Thymus (tissue), 11 donors: ENCODE data around the gene ROBO2. TPM values are rescaled to one million over a fixed set of nuclear protein-coding genes. Genes with fewer than 3 reads are reported as not detected.

Source experiments
- DNase-seq, 9 donors: peaks; one replicate each; pipeline ENCODE4 v3.0.0-alpha.2; 2013; ENCODE audit warnings: low spot score in 9 of 9, low read depth in 6 of 9, missing footprints in 1 of 9
- H3K27ac ChIP-seq, 2 donors: one replicate each; pipeline ENCODE4 v1.5.1; 2013; ENCODE audit warnings: control low read depth in 1 of 2, low read depth in 1 of 2, low read length in 1 of 2, mild to moderate bottlenecking in 1 of 2, moderate library complexity in 1 of 2
- H3K27me3 ChIP-seq, 2 donors: one replicate each; pipeline ENCODE4 v1.5.1; 2013; ENCODE audit warnings: low read length in 1 of 2; ENCODE audit not compliant: control insufficient read depth in 2 of 2, insufficient read depth in 1 of 2
- H3K36me3 ChIP-seq, 2 donors: one replicate each; pipeline ENCODE4 v1.5.1; 2013; ENCODE audit warnings: low read length in 1 of 2, mild to moderate bottlenecking in 1 of 2, moderate library complexity in 1 of 2; ENCODE audit not compliant: control insufficient read depth in 2 of 2, insufficient read depth in 2 of 2
- H3K4me1 ChIP-seq, 2 donors: one replicate each; pipeline ENCODE4 v1.5.1; 2013; ENCODE audit warnings: low read length in 2 of 2; ENCODE audit not compliant: control insufficient read depth in 2 of 2, insufficient read depth in 2 of 2
- H3K4me3 ChIP-seq, 2 donors: one replicate each; pipeline ENCODE4 v1.5.1; 2013; ENCODE audit warnings: low read length in 2 of 2, control low read depth in 1 of 2, mild to moderate bottlenecking in 1 of 2
- H3K9me3 ChIP-seq, 2 donors: one replicate each; pipeline ENCODE4 v1.5.1; 2013; ENCODE audit warnings: low read length in 1 of 2, mild to moderate bottlenecking in 1 of 2; ENCODE audit not compliant: control insufficient read depth in 2 of 2, insufficient read depth in 1 of 2
- WGBS: extraction: QIAGEN DNeasy Blood & Tissue Kit; methylation state at CpG from one replicate; pipeline ENCODE4 v1.1.7; 2013; 5-methylcytosine and 5-hydroxymethylcytosine counted together
- polyA plus RNA-seq: library from polyadenylated mRNA; stranded (reverse); fragments of 200-250 nt; gene quantifications from one replicate; pipeline ENCODE4 v1.2.3, GENCODE V29; 2013
- total RNA-seq: library from RNA; stranded (reverse); fragments of 120-200 nt; gene quantifications from one replicate; pipeline ENCODE4 v1.2.4, GENCODE V29; 2013
- donor health status: healthy.

Gene ROBO2
- total and polyA plus RNA-seq, 2 donors: 2.6 to 9.3 TPM

GRCh38 chr3:77549034-77549433 is 509.1 kb downstream of the ROBO2 start:
- Histone ChIP-seq H3K4me1 (no peaks in the 10 kb centered on the region), H3K27ac (no peak overlapping the region), H3K27me3 (no peaks in the 10 kb centered on the region), H3K9me3 (no peaks in the 10 kb centered on the region), H3K4me3 (no peak overlapping the region), H3K36me3 (no peaks in the 10 kb centered on the region)
- 87% methylated on average over 5 of the region's 5 CpGs for WGBS
- DNase-seq: no peak

- 89% methylated on average over 1 of the region's 1 CpG for WGBS
- no peak overlapping the region for H3K27ac ChIP-seq
These were observed 513.3 kb downstream of the ROBO2 start for GRCh38 chr3:77553240-77553639.

GRCh38 chr3:77562089-77562488 is 522.2 kb downstream of the ROBO2 start:
- WGBS: 91% methylated on average over 2 of the region's 2 CpGs
- DNase-seq: no peak
- Histone ChIP-seq H3K27ac (no peak overlapping the region), H3K4me3 (no peak overlapping the region), H3K4me1 (no peaks in the 10 kb centered on the region), H3K9me3 (no peaks in the 10 kb centered on the region), H3K36me3 (no peaks in the 10 kb centered on the region), H3K27me3 (no peaks in the 10 kb centered on the region)

More at GRCh38 chr3:77553240-77553639, 513.3 kb downstream of the ROBO2 start:
- no peaks in the 10 kb centered on the region for H3K36me3 ChIP-seq
- DNase-seq: no peak
- no peaks in the 10 kb centered on the region for H3K9me3 ChIP-seq
- no peaks in the 10 kb centered on the region for H3K27me3 ChIP-seq
- H3K4me3 ChIP-seq: no peak overlapping the region
- H3K4me1 ChIP-seq: no peaks in the 10 kb centered on the region

GRCh38 chr3:77563012-77563411 is 523.1 kb downstream of the ROBO2 start:
- no peaks in the 10 kb centered on the region for H3K27me3 ChIP-seq
- no peak overlapping the region for H3K4me3 ChIP-seq
- WGBS: 87% methylated on average over 1 of the region's 1 CpG
- H3K36me3 ChIP-seq: no peaks in the 10 kb centered on the region
- H3K27ac ChIP-seq: no peak overlapping the region
- H3K4me1 ChIP-seq: no peaks in the 10 kb centered on the region
- no peak for DNase-seq
- H3K9me3 ChIP-seq: no peaks in the 10 kb centered on the region

- no peaks in the 10 kb centered on the region for H3K4me1 ChIP-seq
- no peak overlapping the region for H3K27ac ChIP-seq
- no peaks in the 10 kb centered on the region for H3K27me3 ChIP-seq
- no peaks in the 10 kb centered on the region for H3K36me3 ChIP-seq
- no peaks in the 10 kb centered on the region for H3K9me3 ChIP-seq
- no peak for DNase-seq
- WGBS: 86% methylated on average over 6 of the region's 6 CpGs
- H3K4me3 ChIP-seq: no peak overlapping the region
These were observed 526.2 kb downstream of the ROBO2 start for GRCh38 chr3:77566055-77566454.

GRCh38 chr3:77571971-77572715 is 532.2 kb downstream of the ROBO2 start:
- no peak for DNase-seq
- H3K27ac ChIP-seq: no peak overlapping the region
- no peaks in the 10 kb centered on the region for H3K9me3 ChIP-seq
- H3K36me3 ChIP-seq: no peaks in the 10 kb centered on the region
- H3K4me3 ChIP-seq: no peak overlapping the region
- WGBS: 90% methylated on average over 5 of the region's 5 CpGs
- H3K4me1 ChIP-seq: no peaks in the 10 kb centered on the region
- no peaks in the 10 kb centered on the region for H3K27me3 ChIP-seq

- H3K36me3 ChIP-seq: no peaks in the 10 kb centered on the region
- 30% methylated on average over 3 of the region's 3 CpGs for WGBS
These were observed 537.4 kb downstream of the ROBO2 start for GRCh38 chr3:77577264-77577663.

GRCh38 chr3:77586216-77586615 is 546.3 kb downstream of the ROBO2 start:
- WGBS: 96% methylated on average over 4 of the region's 4 CpGs
- no peaks in the 10 kb centered on the region for H3K36me3 ChIP-seq

More at GRCh38 chr3:77577264-77577663, 537.4 kb downstream of the ROBO2 start:
- no peak for DNase-seq
- no peaks in the 10 kb centered on the region for H3K4me1 ChIP-seq
- no peak overlapping the region for H3K27ac ChIP-seq
- H3K27me3 ChIP-seq: no peaks in the 10 kb centered on the region
- H3K9me3 ChIP-seq: no peaks in the 10 kb centered on the region
- no peak overlapping the region for H3K4me3 ChIP-seq

GRCh38 chr3:77588863-77589262 is 549.0 kb downstream of the ROBO2 start:
- H3K4me3 ChIP-seq: no peak overlapping the region
- WGBS: 94% methylated on average over 3 of the region's 3 CpGs

More at GRCh38 chr3:77586216-77586615, 546.3 kb downstream of the ROBO2 start:
- no peak overlapping the region for H3K4me3 ChIP-seq
- H3K4me1 ChIP-seq: no peaks in the 10 kb centered on the region
- no peak for DNase-seq
- no peaks in the 10 kb centered on the region for H3K9me3 ChIP-seq
- H3K27ac ChIP-seq: no peak overlapping the region
- no peaks in the 10 kb centered on the region for H3K27me3 ChIP-seq

More at GRCh38 chr3:77588863-77589262, 549.0 kb downstream of the ROBO2 start:
- Histone ChIP-seq H3K4me1 (no peaks in the 10 kb centered on the region), H3K27ac (no peak overlapping the region), H3K36me3 (no peaks in the 10 kb centered on the region), H3K9me3 (no peaks in the 10 kb centered on the region), H3K27me3 (no peaks in the 10 kb centered on the region)
- DNase-seq: no peak
